SJSA1 (cell line): Measurements from ENCODE around the gene JOSD1. TPM values are rescaled to one million over a fixed set of nuclear protein-coding genes. Genes with fewer than 3 reads are reported as not detected.
A peak's percentile ranks its signal among the peaks of the same experiment; 100 is the strongest.

Experiments
- DNase-seq, 2 experiments: peaks; one replicate each; pipeline ENCODE4 v3.0.0-alpha.2; 2015 to 2020; ENCODE audit warnings: low spot score in 2 of 2, low read depth in 1 of 2
- H3K27ac ChIP-seq: fragments of 250-450 bp; sonication (Bioruptor Pico); 2 replicates; pipeline ENCODE4 v1.5.1; 2020; ENCODE audit warnings: mild to moderate bottlenecking, moderate library complexity
- H3K27me3 ChIP-seq: fragments of 250-450 bp; sonication (Bioruptor Pico); replicated peaks from 2 replicates; pipeline ENCODE4 v1.5.1; 2020; ENCODE audit warnings: mild to moderate bottlenecking, moderate library complexity
- H3K36me3 ChIP-seq: fragments of 250-450 bp; sonication (Bioruptor Pico); 2 replicates; pipeline ENCODE4 v1.5.1; 2020; ENCODE audit warnings: mild to moderate bottlenecking
- H3K4me1 ChIP-seq: fragments of 250-450 bp; sonication (Bioruptor Pico); replicated peaks from 2 replicates; pipeline ENCODE4 v1.6.1; 2021; ENCODE audit warnings: mild to moderate bottlenecking
- H3K4me3 ChIP-seq: fragments of 250-450 bp; sonication (Bioruptor Pico); 2 replicates; pipeline ENCODE4 v1.5.1; 2020; ENCODE audit warnings: mild to moderate bottlenecking
- H3K9me3 ChIP-seq: fragments of 250-450 bp; sonication (Bioruptor Pico); replicated peaks from 2 replicates; pipeline ENCODE4 v1.5.1; 2020; ENCODE audit warnings: mild to moderate bottlenecking
- total RNA-seq: library from RNA; depleted of rRNA; stranded (reverse); fragments of >200 nt; shearing (Covaris generic); gene quantifications from 2 replicates; pipeline ENCODE4 v1.2.3, GENCODE V29; 2014

JOSD1 gene
- total RNA-seq, 1 experiment from 2014 or later: 67.0 TPM

DNA sequence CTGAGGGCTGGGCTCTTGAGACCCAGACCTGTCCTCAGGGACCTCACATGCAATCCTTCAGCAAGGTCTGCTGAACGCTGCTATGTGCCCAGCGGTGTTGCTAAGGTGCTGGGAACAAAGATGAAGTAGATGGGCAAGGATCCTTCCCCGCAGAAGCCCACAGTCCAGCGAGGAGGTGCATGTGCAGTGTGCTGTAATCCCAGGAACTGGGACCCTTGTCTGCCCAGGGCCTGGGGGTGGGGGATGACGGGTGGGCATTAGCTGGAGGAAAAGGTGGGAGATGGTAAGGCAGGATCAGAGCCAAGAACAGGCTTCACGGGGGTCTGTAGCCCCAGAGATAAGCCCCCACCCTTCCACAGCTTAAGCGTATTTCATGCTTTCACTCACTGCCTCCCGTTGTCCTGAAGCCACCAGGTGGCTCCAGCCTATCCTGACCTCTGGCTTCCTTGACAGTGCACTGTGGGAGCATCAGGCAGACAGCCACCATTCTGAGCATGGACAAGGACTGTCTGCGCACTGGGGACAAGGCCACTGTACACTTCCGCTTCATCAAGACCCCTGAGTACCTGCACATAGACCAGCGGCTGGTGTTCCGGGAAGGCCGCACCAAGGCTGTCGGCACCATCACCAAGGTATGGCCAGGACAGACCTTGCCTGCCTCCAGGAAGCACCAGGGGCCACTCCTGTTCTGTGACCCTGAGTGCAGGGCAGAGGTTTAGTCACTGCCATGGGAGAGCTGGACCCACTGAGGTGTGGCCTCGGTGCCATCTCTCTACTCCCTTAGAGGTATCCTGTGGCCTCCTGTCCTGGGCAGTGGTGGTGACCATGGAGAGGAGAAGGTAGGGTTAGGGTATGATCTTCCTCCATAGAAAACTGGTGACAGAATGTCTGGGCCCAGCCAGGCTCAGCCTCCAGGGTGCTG is 27.0 kb upstream of the JOSD1 start:
- Histone ChIP-seq H3K4me1 (no peaks in the 10 kb centered on the region), H3K9me3 (no peaks in the 10 kb centered on the region), H3K27me3 (no peaks in the 10 kb centered on the region), H3K36me3 (peaks cover 100% of the 10 kb centered on the region), H3K4me3 (no peak overlapping the region), H3K27ac (no peak overlapping the region)
- DNase-seq: no peak

- Histone ChIP-seq H3K9me3 (no peaks in the 10 kb centered on the region), H3K36me3 (peaks cover 99% of the 10 kb centered on the region)
Observed at GRCh38 chr22:38727123-38727522, 26.4 kb upstream of the JOSD1 start.

GRCh38 chr22:38725900-38726655 is 25.3 kb upstream of the JOSD1 start:
- Histone ChIP-seq H3K4me3 (no peak overlapping the region), H3K9me3 (no peaks in the 10 kb centered on the region), H3K27me3 (no peaks in the 10 kb centered on the region), H3K36me3 (peaks cover 98% of the 10 kb centered on the region), H3K4me1 (no peaks in the 10 kb centered on the region), H3K27ac (no peak overlapping the region)
- DNase-seq: no peak

More at GRCh38 chr22:38727123-38727522, 26.4 kb upstream of the JOSD1 start:
- Histone ChIP-seq H3K27me3 (no peaks in the 10 kb centered on the region), H3K4me1 (no peaks in the 10 kb centered on the region), H3K27ac (no peak overlapping the region), H3K4me3 (no peak overlapping the region)
- DNase-seq: no peak

- Histone ChIP-seq H3K4me3 (no peak overlapping the region), H3K36me3 (peaks cover 94% of the 10 kb centered on the region), H3K27me3 (no peaks in the 10 kb centered on the region), H3K27ac (no peak overlapping the region), H3K9me3 (no peaks in the 10 kb centered on the region), H3K4me1 (no peaks in the 10 kb centered on the region)
- no peak for DNase-seq
Observed at GRCh38 chr22:38724926-38725571, 24.3 kb upstream of the JOSD1 start.

GRCh38 chr22:38724176-38724575 is 23.4 kb upstream of the JOSD1 start:
- no peak overlapping the region for H3K4me3 ChIP-seq
- peaks cover 86% of the 10 kb centered on the region for H3K36me3 ChIP-seq
- no peak for DNase-seq
- H3K9me3 ChIP-seq: no peaks in the 10 kb centered on the region
- H3K4me1 ChIP-seq: peaks cover under 1% of the 10 kb centered on the region; the same call in 1 of the 2 replicates
- no peaks in the 10 kb centered on the region for H3K27me3 ChIP-seq
- no peak overlapping the region for H3K27ac ChIP-seq

DNA sequence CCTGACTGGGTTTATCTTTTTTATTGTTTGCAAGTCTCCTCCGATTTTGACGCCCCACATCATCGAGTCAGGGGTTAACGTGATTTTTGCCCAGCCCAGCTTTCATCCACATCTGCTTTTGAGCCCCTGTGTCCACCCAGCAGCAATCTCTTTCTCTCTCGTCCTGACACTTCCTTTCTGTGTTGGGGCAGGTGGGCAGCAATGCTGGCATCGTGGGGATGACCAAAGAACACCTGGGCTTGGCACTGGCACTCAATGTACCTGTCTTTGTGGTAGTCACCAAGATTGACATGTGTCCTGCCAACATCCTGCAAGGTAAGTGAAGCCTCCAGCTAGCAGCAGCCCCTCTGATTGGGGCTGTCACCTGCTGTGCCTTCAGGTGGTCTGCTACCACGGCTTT is 20.8 kb upstream of the JOSD1 start:
- no peak overlapping the region for H3K27ac ChIP-seq
- peaks cover 14% of the 10 kb centered on the region for H3K4me1 ChIP-seq
- H3K4me3 ChIP-seq: no peak overlapping the region
- no peak for DNase-seq
- H3K9me3 ChIP-seq: no peaks in the 10 kb centered on the region
- no peaks in the 10 kb centered on the region for H3K27me3 ChIP-seq
- H3K36me3 ChIP-seq: peaks cover 82% of the 10 kb centered on the region

DNA sequence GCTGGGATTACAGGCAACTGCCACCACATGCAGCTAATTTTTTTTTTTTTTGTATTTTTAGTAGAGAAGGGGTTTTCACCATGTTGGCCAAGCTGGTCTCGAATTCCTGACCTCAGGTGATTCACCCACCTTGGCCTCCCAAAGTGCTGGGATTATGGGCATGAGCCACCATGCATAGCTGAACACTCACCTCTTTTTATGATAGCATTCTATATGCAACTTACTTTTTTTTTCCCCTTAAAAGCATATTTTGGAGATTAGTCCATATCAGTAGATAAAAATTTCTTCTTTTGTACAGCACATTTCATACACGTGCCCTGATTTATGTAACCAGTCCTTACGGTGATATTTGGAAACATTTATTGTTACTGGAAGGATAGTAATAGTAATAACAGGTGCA is 19.6 kb upstream of the JOSD1 start:
- Histone ChIP-seq H3K4me1 (peaks cover 14% of the 10 kb centered on the region), H3K27ac (no peak overlapping the region), H3K9me3 (no peaks in the 10 kb centered on the region), H3K36me3 (peaks cover 79% of the 10 kb centered on the region), H3K27me3 (no peaks in the 10 kb centered on the region), H3K4me3 (no peak overlapping the region)
- DNase-seq: no peak

- peaks cover 14% of the 10 kb centered on the region for H3K4me1 ChIP-seq
- H3K27ac ChIP-seq: peak overlapping the region; percentile 23; the same call in 1 of the 2 replicates
- H3K27me3 ChIP-seq: no peaks in the 10 kb centered on the region
- H3K4me3 ChIP-seq: no peak overlapping the region
- H3K9me3 ChIP-seq: no peaks in the 10 kb centered on the region
- no peak for DNase-seq
- H3K36me3 ChIP-seq: peaks cover 67% of the 10 kb centered on the region
Observed at GRCh38 chr22:38719196-38719595, 18.5 kb upstream of the JOSD1 start.

DNA sequence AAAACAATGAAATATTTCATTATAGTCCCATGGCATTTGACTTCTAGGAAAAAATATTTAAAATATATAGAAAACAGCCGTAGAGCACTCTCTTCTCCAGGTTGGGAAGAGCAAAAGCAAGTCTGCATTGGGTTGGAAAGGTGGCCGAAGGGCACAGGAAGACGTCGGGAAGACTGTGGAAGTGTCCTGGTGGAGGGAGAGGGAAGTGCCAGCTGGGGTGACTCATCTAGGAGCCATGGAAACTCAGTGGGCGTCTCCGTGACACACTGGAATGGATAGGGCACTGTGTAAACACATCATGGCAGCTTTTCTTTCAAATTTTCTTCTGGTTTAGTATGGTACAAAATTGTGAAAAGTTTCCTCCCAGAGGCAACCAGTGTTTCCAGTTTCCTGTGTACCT is 17.7 kb upstream of the JOSD1 start:
- Histone ChIP-seq H3K4me1 (peaks cover 14% of the 10 kb centered on the region), H3K9me3 (no peaks in the 10 kb centered on the region), H3K27me3 (no peaks in the 10 kb centered on the region), H3K4me3 (no peak overlapping the region), H3K27ac (peak overlapping the region; percentile 23), H3K36me3 (peaks cover 59% of the 10 kb centered on the region)
- DNase-seq: peak; percentile 70 to 89

GRCh38 chr22:38717244-38717643 is 16.5 kb upstream of the JOSD1 start:
- Histone ChIP-seq H3K4me3 (no peak overlapping the region), H3K36me3 (peaks cover 55% of the 10 kb centered on the region), H3K9me3 (no peaks in the 10 kb centered on the region), H3K27me3 (no peaks in the 10 kb centered on the region), H3K4me1 (peaks cover 14% of the 10 kb centered on the region), H3K27ac (no peak overlapping the region)
- no peak for DNase-seq

DNA sequence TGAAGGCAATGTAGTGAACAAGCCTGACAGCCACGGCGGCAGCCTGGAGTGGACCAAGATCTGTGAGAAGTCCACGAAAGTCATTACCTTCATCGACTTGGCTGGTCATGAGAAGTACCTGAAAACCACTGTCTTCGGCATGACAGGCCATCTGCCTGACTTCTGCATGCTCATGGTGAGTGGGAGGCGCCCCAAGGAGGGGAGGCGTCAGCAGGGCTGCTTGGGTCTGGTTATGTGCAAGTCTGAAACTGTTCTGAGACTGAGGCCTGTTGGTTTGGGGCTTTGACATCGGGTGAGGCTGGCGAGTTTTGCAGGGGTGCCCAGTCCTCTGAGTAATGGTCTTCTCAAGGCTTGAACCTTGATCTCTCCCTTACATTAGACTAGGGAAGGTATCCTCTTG is 16.1 kb upstream of the JOSD1 start:
- no peak for DNase-seq
- no peaks in the 10 kb centered on the region for H3K9me3 ChIP-seq
- H3K27ac ChIP-seq: no peak overlapping the region
- peaks cover 14% of the 10 kb centered on the region for H3K4me1 ChIP-seq
- no peak overlapping the region for H3K4me3 ChIP-seq
- H3K27me3 ChIP-seq: no peaks in the 10 kb centered on the region
- H3K36me3 ChIP-seq: peaks cover 57% of the 10 kb centered on the region

- H3K27me3 ChIP-seq: no peaks in the 10 kb centered on the region
- no peaks in the 10 kb centered on the region for H3K9me3 ChIP-seq
- no peak overlapping the region for H3K4me3 ChIP-seq
- peaks cover 53% of the 10 kb centered on the region for H3K36me3 ChIP-seq
- peaks cover 14% of the 10 kb centered on the region for H3K4me1 ChIP-seq
- H3K27ac ChIP-seq: no peak overlapping the region
- DNase-seq: no peak
Observed at GRCh38 chr22:38716271-38716670, 15.5 kb upstream of the JOSD1 start.

DNA sequence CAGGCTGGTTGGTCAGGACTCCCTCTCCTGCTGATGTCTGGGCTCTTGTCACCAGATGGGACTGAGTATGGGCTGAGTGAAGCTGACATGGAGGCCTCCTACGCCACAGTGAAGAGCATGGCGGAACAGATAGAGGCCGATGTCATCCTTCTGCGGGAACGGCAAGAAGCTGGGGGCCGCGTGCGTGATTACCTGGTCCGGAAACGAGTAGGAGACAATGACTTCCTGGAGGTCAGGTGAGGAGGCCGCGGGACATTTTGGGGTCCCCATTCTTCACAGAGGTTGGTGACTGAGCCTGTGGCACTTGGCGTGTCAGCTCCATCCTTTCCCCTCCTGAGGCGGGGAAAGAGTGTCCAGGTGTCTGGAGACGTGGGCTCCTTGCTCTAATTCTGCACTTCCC is 15.1 kb upstream of the JOSD1 start:
- Histone ChIP-seq H3K27me3 (no peaks in the 10 kb centered on the region), H3K4me3 (no peak overlapping the region), H3K4me1 (peaks cover 14% of the 10 kb centered on the region), H3K9me3 (no peaks in the 10 kb centered on the region), H3K36me3 (peaks cover 52% of the 10 kb centered on the region), H3K27ac (no peak overlapping the region)
- DNase-seq: no peak
